ENCODE measurements around the gene PCMT1. TPM values are rescaled to one million over a fixed set of nuclear protein-coding genes. Genes with fewer than 3 reads are reported as not detected.

PCMT1 gene
- total and polyA plus RNA-seq, 9 of the 15 experiments (the other 6 are each of a cell fraction or from before 2014, with no cell fraction given), result 217 to 541 (median 327) TPM

GRCh38 chr6:149750136-149750609, 632 bp downstream of the PCMT1 start (continued):
- TF ChIP-seq NEUROD1 (IDR thresholded peaks at IDR 0.05; ENCODE audit: borderline replicate concordance, low read depth, low read length, partially characterized antibody) (peak; percentile 31), NR3C1 (CRISPR knock-in tag; IDR thresholded peaks at IDR 0.05) (0 out of 2 replicates have a peak, but pooled peaks have one; percentile 77), HNRNPUL1 (IDR thresholded peaks at IDR 0.05; ENCODE audit: low read length) (no peak), E2F8 (IDR thresholded peaks at IDR 0.05; ENCODE audit: low read depth, partially characterized antibody) (peak; percentile 35), CUX1 (CRISPR knock-in tag; IDR thresholded peaks at IDR 0.05) (no peak), RREB1 (CRISPR knock-in tag; IDR thresholded peaks at IDR 0.05) (peak; percentile 81), CC2D1A (IDR thresholded peaks at IDR 0.05) (peak; percentile 98), NR2C2 (CRISPR knock-in tag; IDR thresholded peaks at IDR 0.05) (no peak), NR2C2 (tag; IDR thresholded peaks at IDR 0.05) (no peak), CHD1 (IDR thresholded peaks at IDR 0.05; ENCODE audit: low read length) (peak; percentile 27), FOXP4 (CRISPR knock-in tag; IDR thresholded peaks at IDR 0.05; ENCODE audit: borderline replicate concordance) (peak; percentile 10; the same call in 1 of the 2 replicates)
